GM21737 (cell line): Measurements from ENCODE around the gene YWHAG.
"Not testable (repeated sequence)": the region's sequence is repeated elsewhere in the genome, so short reads cannot be mapped to it uniquely, and the experiment has no call there.

Experiments used
- ATAC-seq: cut with Tn5 transposase; IDR thresholded peaks from one replicate; pipeline ENCODE4 v1.9.1; 2021; ENCODE audit warnings: mild to moderate bottlenecking, moderate library complexity; ENCODE audit not compliant: unreplicated experiment

YWHAG gene

DNA sequence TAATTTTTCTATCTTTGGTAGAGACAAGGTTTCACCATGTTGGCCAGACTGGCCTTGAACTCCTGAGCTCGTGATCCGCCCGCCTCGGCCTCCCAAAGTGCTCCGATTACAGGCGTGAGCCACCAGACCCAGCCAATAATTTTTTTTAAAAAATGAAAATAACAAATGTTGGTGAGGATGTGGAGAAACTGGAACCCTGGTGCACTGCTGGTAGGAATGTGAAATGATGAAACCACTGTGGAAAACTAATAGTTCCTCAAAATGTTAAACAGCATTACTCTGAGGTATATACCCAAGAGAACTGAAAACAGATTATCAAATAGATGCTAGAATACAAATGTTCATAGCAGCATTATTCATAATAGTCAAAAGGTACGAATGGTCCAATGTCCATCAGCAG is 23.0 kb upstream of the YWHAG start:
- ATAC-seq, result no peak

GRCh38 chr7:76380623-76380966 is 21.8 kb upstream of the YWHAG start:
- no peak for ATAC-seq

GRCh38 chr7:76377186-76377918 is 18.6 kb upstream of the YWHAG start:
- no peak for ATAC-seq

- ATAC-seq, result no peak
These were observed 16.5 kb upstream of the YWHAG start for GRCh38 chr7:76375251-76375650.

DNA sequence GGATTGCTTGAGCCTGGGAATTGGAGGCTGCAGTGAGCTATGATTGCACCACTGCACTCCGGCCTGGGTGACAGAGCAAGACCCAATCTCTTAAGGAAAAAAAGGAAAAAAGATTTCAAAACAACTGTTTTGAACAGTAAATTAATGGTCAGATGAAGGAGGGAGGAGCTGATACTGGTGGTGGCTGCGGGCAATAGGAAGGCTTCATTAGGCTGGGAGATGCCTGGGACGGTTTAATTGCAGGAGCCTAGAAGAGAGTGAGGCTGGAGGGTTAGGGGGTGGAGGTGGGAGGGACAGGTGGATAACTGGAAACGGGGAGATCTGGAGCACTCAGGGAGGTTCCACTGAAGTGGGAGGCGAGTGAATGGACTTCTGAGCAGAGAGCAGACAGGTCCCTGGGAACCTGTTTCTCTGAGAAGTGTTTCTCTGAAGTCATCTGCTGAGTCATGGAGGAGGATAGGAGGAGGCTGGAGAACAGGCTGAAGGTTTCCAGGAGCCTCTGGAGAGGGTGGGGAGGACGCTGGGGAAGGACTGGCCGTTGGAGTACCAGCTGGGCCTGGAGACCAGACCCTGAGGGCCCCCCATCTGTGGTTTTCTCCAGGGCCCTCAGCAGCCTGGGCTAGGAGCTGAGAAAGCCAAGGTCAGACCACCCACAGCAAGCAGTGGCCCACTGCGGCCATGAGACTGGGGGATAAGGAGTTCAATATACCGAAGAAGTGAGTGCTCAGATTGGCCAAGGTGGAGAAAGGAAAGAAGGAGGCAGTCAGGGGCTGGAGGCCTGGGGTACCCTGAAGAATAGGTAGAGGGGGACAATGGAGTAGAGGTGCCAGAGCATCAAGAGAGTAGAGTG is 14.4 kb upstream of the YWHAG start:
- no peak for ATAC-seq

DNA sequence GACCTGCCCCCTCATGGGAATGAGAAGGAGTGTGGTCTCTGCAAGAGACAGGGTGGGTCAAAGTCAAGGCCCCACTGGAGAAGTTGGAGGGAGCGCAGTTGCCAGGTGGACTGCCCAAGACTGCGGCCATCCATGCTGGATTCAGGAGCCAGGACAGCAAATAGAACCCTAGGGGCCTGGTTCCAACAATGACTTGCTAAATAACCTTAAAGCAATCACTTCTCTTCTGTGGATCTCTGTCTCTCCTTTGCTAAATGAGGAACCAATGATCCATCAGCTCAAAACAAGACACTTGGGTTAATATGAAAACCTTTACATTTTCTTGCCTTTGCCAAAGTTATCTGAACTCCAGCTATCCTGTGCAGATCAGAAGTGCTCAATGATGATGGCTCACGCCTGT is 12.6 kb upstream of the YWHAG start:
- no peak for ATAC-seq

GRCh38 chr7:76369018-76369417 is 10.2 kb upstream of the YWHAG start:
- no peak for ATAC-seq

DNA sequence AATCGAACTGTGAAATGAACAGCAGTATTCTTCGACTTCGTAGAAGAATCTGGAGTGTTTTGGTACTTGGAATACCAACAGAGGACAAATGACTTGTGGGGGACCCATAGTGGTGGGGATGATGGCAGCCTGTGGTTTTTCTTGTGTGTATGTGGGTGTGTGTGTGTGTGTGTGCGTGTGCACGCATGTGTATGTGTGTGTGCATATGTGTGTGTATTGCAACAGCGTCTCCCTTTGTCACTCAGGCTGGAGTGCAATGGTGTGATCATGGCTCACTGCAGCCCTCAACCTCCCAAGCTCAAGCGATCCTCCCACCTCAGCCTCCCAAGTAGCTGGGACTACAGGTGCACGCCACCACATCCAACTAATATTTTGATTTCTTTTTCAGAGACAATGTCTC is 9.4 kb upstream of the YWHAG start:
- no peak for ATAC-seq

GRCh38 chr7:76364198-76364584 is 5.4 kb upstream of the YWHAG start:
- no peak for ATAC-seq

GRCh38 chr7:76363754-76364153 is 5.0 kb upstream of the YWHAG start:
- ATAC-seq, result not testable (repeated sequence)

GRCh38 chr7:76359978-76360638 is 1.3 kb upstream of the YWHAG start:
- no peak for ATAC-seq

GRCh38 chr7:76359111-76359977 is 553 bp upstream of the YWHAG start:
- peak; percentile 83 for ATAC-seq

DNA sequence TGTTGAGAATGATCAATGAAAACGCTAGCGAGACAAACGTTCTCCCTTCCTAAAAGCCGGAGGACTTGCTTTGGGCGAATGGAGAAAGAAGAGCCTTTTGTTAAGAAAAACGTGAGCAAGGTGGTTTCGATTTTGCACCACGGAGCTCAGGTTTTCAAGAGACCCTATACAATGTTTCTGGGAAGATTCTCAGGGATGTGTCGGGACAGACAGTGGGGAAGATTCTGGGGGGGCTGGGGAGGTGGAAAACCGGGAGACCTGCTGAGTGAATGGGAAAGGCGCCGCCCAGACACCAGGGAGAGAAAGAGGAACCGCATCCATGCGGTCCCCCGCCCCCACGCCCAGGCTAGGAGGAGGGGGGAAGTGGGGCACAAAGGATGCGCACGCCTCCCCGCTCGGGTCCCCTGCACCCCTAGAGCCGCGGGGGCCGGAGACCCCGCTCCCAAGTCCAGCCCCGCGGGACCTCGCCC is 745 bp downstream of the YWHAG start:
- peak; percentile 27 for ATAC-seq

GRCh38 chr7:76357475-76358010 is 1.2 kb downstream of the YWHAG start:
- ATAC-seq, result no peak

GRCh38 chr7:76356823-76357222 is 2.0 kb downstream of the YWHAG start:
- no peak for ATAC-seq

- ATAC-seq, result no peak
These were observed 2.7 kb downstream of the YWHAG start for GRCh38 chr7:76356115-76356514.

- no peak for ATAC-seq
These were observed 3.6 kb downstream of the YWHAG start for GRCh38 chr7:76354981-76355730.

- no peak for ATAC-seq
These were observed 4.3 kb downstream of the YWHAG start for GRCh38 chr7:76354516-76354915.

- ATAC-seq, result no peak
These were observed 5.0 kb downstream of the YWHAG start for GRCh38 chr7:76353744-76354143.

GRCh38 chr7:76352193-76352592 is 6.6 kb downstream of the YWHAG start:
- no peak for ATAC-seq
